Measurements from ENCODE around the gene DERL2.

DNA sequence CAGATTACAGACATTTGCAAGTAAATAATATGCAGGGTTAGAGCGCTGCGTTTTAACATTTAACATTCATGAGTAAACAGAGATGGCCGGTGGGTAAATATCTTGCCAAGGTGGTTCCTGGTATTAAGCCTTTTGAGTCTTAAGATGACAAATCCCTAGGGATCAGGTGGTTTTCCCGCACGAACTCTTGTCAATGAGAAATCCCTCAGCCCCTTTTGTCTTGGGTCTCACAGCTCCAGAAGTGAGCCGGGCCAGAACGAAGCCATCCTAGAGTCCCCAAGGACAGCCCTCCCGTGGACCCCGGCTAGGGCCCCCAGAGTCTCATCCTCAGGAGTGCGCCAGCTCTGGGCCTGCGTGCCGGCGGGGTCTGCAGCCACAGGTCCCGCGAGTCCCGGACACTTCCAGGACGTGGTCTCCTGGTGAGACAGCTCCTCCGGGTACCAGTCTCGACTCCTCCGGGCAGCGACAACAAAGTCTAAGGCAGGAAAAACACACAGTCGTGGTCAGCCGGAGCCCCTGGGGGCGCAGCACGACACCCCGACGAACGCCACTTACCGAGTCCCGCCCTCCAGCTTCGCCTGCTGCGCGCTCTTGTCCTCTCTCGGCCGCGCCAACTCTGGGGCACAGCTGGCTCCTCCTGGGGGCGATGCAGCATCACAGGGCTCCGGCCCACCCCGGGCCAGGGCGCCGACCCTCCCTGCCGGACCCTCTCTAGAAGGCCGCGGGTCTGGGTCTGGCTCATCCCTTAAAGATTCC lies 13.7 kb upstream of the DERL2 start:
- TF ChIP-seq, protein P1, sequence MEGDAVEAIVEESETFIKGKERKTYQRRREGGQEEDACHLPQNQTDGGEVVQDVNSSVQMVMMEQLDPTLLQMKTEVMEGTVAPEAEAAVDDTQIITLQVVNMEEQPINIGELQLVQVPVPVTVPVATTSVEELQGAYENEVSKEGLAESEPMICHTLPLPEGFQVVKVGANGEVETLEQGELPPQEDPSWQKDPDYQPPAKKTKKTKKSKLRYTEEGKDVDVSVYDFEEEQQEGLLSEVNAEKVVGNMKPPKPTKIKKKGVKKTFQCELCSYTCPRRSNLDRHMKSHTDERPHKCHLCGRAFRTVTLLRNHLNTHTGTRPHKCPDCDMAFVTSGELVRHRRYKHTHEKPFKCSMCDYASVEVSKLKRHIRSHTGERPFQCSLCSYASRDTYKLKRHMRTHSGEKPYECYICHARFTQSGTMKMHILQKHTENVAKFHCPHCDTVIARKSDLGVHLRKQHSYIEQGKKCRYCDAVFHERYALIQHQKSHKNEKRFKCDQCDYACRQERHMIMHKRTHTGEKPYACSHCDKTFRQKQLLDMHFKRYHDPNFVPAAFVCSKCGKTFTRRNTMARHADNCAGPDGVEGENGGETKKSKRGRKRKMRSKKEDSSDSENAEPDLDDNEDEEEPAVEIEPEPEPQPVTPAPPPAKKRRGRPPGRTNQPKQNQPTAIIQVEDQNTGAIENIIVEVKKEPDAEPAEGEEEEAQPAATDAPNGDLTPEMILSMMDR (conservative IDR thresholded peaks at IDR 0.05; ENCODE audit: low read depth in 2 of 2): peak in 1 of 2 experiments; percentile 33; a peak in 2 of 4 replicates
- no peak for TF ChIP-seq REST (IDR thresholded peaks at IDR 0.05; ENCODE audit: unreplicated experiment)
- no peak for TF ChIP-seq POLR2AphosphoS5 (IDR thresholded peaks at IDR 0.05; ENCODE audit: low read depth)
- TF ChIP-seq ZNF331 (CRISPR knock-in tag; IDR thresholded peaks at IDR 0.05; ENCODE audit: low read depth): no peak
- no peak for TF ChIP-seq ZNF462 (CRISPR knock-in tag; IDR thresholded peaks at IDR 0.05)

All from GM23338 (cell line).